ENCODE data around the gene UTS2. TPM values are rescaled to one million over a fixed set of nuclear protein-coding genes. Genes with fewer than 3 reads are reported as not detected.

UTS2 gene, protein sequence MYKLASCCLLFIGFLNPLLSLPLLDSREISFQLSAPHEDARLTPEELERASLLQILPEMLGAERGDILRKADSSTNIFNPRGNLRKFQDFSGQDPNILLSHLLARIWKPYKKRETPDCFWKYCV
- total RNA-seq, result under 1 TPM in 1 of 2 donors, not detected in 1; 0.58 TPM

DNA sequence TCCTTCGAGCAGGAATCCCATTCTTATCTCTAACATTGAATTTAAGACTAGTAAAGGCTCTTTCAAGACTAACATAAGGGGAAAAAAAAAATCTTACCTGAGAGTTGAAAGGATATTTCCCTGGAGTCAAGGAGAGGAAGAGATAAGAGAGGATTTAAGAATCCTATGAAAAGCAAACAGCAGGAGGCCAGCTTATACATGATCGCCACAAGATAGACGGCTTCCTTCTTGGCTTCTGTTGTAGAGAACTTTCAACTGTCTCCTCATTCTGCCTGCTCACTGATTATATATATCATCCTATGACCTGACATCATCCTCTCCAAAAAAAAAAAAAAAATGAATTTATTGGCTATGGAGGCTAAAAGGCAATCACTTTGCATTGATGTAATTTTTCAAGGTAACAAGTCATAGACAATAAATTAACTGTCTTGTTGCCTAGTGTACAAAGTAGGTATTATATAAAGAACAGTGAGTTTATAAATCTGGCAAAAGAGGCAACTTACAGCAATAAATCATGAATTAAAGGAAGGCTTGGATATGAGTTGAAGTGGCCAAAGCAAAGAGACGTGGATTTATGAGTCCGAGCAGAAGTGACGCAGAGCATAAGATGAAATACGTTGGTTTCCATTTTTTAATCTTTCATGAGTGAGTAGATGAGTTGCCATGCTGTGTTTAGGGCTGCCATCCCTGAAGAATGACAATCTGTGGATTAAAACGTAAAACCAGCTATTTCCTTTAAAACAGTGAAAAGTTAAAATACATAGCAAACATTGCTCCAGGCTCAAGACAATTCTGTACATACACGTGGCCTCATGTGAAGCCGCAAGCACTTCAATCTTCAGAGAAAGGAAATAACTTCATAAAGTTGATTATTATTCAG, at the start of gene UTS2:
Gene UTS2, minus strand, starts transcription at position 262 of the 880 bp plus-strand sequence. Its CDS starts 62 bp downstream, at position 200.
- Mint-ChIP-seq H3K9me3 (no peaks in the 10 kb centered on the region), H3K27ac (no peak within 1 kb of the TSS), H3K4me3 (no peak within 1 kb of the TSS), H3K4me1 (peaks cover 6% of the 10 kb centered on the region), H3K27me3 (peaks cover 4% of the 10 kb centered on the region), H3K36me3 (ENCODE audit: low read depth) (no peaks in the 10 kb centered on the region)
- ATAC-seq (replicated peaks), result no peak

DNA sequence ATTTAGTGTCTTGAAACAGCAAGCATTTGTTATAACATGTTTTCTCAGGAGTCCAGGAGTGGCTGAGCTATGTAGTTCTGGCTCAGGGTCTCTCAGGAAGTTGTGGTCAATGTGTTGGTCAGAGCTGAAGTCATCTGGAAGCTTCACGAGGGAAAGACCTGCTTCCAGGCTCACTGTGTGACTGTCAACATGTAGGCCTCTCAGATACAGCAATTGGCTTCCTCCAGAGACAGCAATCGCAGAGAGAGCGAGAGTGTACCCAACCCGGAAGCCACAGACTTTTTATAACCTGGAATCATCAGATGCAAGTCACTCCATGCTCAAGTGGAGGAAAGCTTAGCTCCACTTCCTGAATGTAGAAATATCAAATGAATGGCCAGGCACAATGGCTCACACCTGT, 46.9 kb upstream of the UTS2 start:
- Mint-ChIP-seq H3K9me3 (no peaks in the 10 kb centered on the region), H3K27me3 (no peaks in the 10 kb centered on the region), H3K4me1 (no peaks in the 10 kb centered on the region), H3K4me3 (no peak overlapping the region), H3K27ac (peak overlapping the region; percentile 57), H3K36me3 (ENCODE audit: low read depth) (no peaks in the 10 kb centered on the region)
- ATAC-seq (replicated peaks), result peak; percentile 15

GRCh38 chr1:7898962-7899361, 46.1 kb upstream of the UTS2 start:
- Mint-ChIP-seq H3K27me3 (no peaks in the 10 kb centered on the region), H3K9me3 (no peaks in the 10 kb centered on the region), H3K36me3 (ENCODE audit: low read depth) (no peaks in the 10 kb centered on the region), H3K4me1 (no peaks in the 10 kb centered on the region), H3K27ac (no peak overlapping the region), H3K4me3 (no peak overlapping the region)
- no peak for ATAC-seq (replicated peaks)

GRCh38 chr1:7896994-7897393, 44.1 kb upstream of the UTS2 start:
- peak; percentile 63 for ATAC-seq (replicated peaks)
- no peaks in the 10 kb centered on the region for H3K36me3 Mint-ChIP-seq (ENCODE audit: low read depth)
- H3K27me3 Mint-ChIP-seq, result no peaks in the 10 kb centered on the region
- no peak overlapping the region for H3K4me3 Mint-ChIP-seq
- H3K9me3 Mint-ChIP-seq, result no peaks in the 10 kb centered on the region
- H3K27ac Mint-ChIP-seq, result no peak overlapping the region
- no peaks in the 10 kb centered on the region for H3K4me1 Mint-ChIP-seq

DNA sequence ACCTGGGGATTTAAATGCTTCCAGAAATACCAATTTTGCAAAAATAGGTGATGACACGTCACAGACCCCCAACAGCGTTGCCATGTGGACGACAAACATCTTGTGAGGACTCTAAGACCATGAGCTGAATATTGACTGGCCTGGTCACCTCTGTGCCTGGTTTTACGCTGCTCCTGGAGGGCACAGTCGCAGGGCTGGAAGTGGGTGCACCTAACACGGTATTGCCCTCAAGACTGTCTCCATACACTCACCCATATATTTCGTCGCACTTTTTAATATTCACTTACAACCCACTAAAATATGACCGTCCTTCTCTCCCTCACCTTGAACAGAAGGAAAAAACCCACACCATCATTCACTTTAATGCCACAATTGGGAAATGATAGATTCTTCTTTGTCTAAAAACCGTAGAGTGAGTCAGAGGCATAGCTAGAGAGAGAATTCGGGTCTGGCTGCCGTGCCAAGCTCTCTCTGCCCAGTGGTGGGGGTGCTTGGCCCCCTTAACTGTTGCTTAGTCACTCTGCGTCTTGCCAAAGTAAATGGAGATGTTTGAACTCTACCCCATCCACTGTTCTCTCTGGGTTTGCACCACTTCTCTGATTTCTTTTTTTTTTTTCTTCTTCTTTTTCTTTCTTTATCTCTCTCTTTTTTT, 40.8 kb upstream of the UTS2 start:
- Mint-ChIP-seq H3K4me3 (no peak overlapping the region), H3K9me3 (no peaks in the 10 kb centered on the region), H3K4me1 (no peaks in the 10 kb centered on the region), H3K27me3 (peaks cover 7% of the 10 kb centered on the region), H3K27ac (no peak overlapping the region), H3K36me3 (ENCODE audit: low read depth) (no peaks in the 10 kb centered on the region)
- no peak for ATAC-seq (replicated peaks)

DNA sequence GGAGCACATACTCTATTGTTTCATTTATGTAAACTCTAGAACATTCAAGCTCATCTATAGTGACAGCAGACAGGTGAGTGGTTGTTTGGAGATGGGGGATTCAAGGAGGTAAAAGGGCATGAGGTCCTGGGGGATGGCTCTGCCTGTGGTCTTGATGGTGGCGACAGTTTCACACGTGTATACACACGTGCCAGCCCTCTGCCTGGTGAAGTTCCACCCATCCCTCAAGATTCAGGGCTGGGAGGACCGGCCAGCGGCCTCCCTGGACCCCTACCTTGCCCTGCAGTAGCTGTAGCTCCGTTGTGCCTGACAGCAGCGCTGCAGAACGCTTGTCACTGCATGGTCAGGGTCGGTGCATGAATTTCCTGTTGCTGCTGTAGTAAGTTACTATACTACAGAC, 38.9 kb upstream of the UTS2 start:
- Mint-ChIP-seq H3K4me1 (no peaks in the 10 kb centered on the region), H3K9me3 (no peaks in the 10 kb centered on the region), H3K27ac (no peak overlapping the region), H3K36me3 (ENCODE audit: low read depth) (no peaks in the 10 kb centered on the region), H3K27me3 (peaks cover 19% of the 10 kb centered on the region), H3K4me3 (no peak overlapping the region)
- no peak for ATAC-seq (replicated peaks)

- Mint-ChIP-seq H3K27ac (no peak overlapping the region), H3K4me3 (no peak overlapping the region), H3K9me3 (no peaks in the 10 kb centered on the region), H3K27me3 (peaks cover 19% of the 10 kb centered on the region), H3K36me3 (ENCODE audit: low read depth) (no peaks in the 10 kb centered on the region), H3K4me1 (no peaks in the 10 kb centered on the region)
- no peak for ATAC-seq (replicated peaks)
Observed at GRCh38 chr1:7890853-7891252, 38.0 kb upstream of the UTS2 start.

DNA sequence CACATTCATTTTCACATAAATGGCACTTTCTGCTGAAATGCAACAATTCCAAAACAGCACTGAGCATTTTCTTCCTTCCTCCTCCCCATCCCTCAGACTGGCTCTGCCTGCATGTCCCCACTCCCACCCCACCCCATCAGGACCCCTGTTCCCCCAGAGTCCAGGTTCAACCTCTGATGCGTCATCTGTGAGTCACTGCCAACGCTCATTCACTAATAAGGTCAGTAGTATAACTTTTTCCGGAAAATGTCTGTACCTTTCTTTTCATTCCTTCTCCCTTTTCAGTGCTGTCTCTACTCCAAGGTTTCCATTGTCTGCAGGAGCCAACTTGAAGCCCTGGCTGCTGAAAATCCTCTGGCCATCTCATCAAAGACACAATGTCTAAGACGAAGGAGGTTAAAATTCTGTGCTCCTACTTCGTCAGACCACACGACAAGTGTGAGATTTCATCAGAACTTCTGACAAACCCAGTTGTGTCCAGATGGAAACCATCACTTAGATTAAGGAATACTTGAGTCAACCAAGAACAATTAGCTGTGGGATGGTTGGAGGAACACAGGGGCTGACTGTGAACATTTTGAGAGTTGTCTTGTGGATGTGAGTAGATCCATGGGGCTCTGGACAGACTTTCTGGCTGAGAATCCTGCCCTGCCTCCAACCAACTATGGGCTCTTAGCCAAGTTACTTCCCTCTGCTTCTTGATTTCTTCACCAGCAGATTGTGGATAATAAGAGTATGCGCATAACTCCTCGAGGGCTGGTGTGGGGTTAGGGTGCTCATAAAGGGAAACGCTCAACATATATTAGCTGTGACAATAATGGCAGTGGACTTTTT, 35.6 kb upstream of the UTS2 start:
- ATAC-seq (replicated peaks), result no peak
- Mint-ChIP-seq H3K27ac (no peak overlapping the region), H3K9me3 (no peaks in the 10 kb centered on the region), H3K4me3 (no peak overlapping the region), H3K27me3 (peaks cover 26% of the 10 kb centered on the region), H3K4me1 (peaks cover 5% of the 10 kb centered on the region), H3K36me3 (ENCODE audit: low read depth) (no peaks in the 10 kb centered on the region)

- no peaks in the 10 kb centered on the region for H3K9me3 Mint-ChIP-seq
- H3K4me1 Mint-ChIP-seq, result peaks cover 5% of the 10 kb centered on the region
- H3K36me3 Mint-ChIP-seq (ENCODE audit: low read depth), result no peaks in the 10 kb centered on the region
- H3K27ac Mint-ChIP-seq, result no peak overlapping the region
- peaks cover 26% of the 10 kb centered on the region for H3K27me3 Mint-ChIP-seq
- H3K4me3 Mint-ChIP-seq, result no peak overlapping the region
- ATAC-seq (replicated peaks), result no peak
Observed at GRCh38 chr1:7886405-7886745, 33.5 kb upstream of the UTS2 start.

- Mint-ChIP-seq H3K9me3 (no peaks in the 10 kb centered on the region), H3K27me3 (peaks cover 26% of the 10 kb centered on the region), H3K4me3 (no peak overlapping the region), H3K36me3 (ENCODE audit: low read depth) (no peaks in the 10 kb centered on the region), H3K27ac (no peak overlapping the region), H3K4me1 (peaks cover 5% of the 10 kb centered on the region)
- peak; percentile 68 for ATAC-seq (replicated peaks)
Observed at GRCh38 chr1:7885513-7886404, 32.9 kb upstream of the UTS2 start.

DNA sequence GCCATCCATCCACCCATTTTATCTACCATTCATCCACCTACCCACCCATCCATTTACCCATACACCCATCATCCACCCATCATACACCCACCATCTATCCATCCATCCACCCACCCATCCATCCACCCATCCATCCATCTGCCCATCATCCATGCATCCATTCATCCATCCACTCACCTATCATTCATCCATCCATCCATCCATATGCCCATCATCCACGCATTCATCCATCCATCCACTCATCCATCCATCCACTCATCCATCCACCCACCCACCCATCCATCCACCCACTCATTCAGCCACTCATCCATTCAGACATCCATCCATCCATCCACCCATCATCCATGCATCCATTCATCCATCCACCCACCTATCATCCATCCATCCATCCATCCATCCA, 31.9 kb upstream of the UTS2 start:
- Mint-ChIP-seq H3K4me1 (peaks cover 5% of the 10 kb centered on the region), H3K27me3 (peaks cover 22% of the 10 kb centered on the region), H3K9me3 (no peaks in the 10 kb centered on the region), H3K4me3 (no peak overlapping the region), H3K27ac (no peak overlapping the region), H3K36me3 (ENCODE audit: low read depth) (no peaks in the 10 kb centered on the region)
- ATAC-seq (replicated peaks), result no peak

DNA sequence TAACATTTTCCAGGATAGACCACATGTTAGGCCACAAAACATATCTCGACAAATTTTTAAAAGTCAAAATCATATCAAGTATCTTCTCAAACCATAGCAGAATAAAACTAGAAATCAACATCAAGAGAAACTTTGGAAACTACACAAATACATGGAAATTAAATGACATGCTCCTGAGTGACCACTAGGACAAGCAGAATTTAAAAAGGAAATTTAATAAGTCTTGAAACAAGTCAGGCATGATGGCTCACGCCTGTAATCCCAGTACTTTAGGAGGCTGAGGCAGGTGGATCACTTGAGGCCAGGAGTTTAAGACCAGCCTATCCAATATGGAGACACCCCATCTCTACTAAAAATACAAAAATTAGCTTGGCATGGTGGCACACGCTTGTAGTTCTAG, 26.4 kb upstream of the UTS2 start:
- H3K27me3 Mint-ChIP-seq, result peaks cover 7% of the 10 kb centered on the region
- H3K9me3 Mint-ChIP-seq, result peaks cover 15% of the 10 kb centered on the region
- H3K36me3 Mint-ChIP-seq (ENCODE audit: low read depth), result no peaks in the 10 kb centered on the region
- H3K4me3 Mint-ChIP-seq, result no peak overlapping the region
- H3K27ac Mint-ChIP-seq, result no peak overlapping the region
- peaks cover 4% of the 10 kb centered on the region for H3K4me1 Mint-ChIP-seq
- ATAC-seq (replicated peaks), result no peak

DNA sequence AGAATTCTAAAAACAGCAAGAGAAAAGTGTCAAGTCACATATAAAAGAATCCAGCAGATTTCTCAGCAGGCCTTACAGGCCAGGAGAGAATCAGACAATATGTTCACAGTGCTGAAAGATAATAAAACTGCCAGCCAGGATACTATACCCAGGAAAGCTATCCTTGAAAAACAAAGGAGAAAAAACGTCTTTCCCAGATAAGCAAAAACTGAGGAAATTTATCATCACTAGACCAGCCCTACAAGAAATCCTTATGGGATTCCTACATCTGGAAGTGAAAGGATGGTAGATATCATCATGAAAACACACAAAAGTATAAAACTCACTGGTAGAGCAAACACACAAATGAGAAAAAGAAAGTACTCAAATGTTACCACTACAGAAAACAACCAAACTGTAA, 25.2 kb upstream of the UTS2 start:
- Mint-ChIP-seq H3K27ac (no peak overlapping the region), H3K36me3 (ENCODE audit: low read depth) (no peaks in the 10 kb centered on the region), H3K9me3 (peaks cover 15% of the 10 kb centered on the region), H3K27me3 (peaks cover 9% of the 10 kb centered on the region), H3K4me1 (peaks cover 4% of the 10 kb centered on the region), H3K4me3 (no peak overlapping the region)
- no peak for ATAC-seq (replicated peaks)

All from activated T-helper 17 cell treated with anti-CD3 and anti-CD28 coated beads, Interleukin-2, amount 50 U/mL, for 72 hours (primary cell).